OCI-LY7 (cell line): ENCODE results near the gene DMD. TPM values are rescaled to one million over a fixed set of nuclear protein-coding genes. Genes with fewer than 3 reads are reported as not detected.

Experiments used
- BruUV-seq: library from RNA; stranded (reverse); fragments of 400-500 nt; replicated peaks from 2 replicates; lab custom pipeline; 2021; lab: Mats Ljungman, UMichigan
- CTCF ChIA-PET: fragments of 300-600 bp; sonication (Branson Sonifier 250); formaldehyde crosslinking; loops from one replicate; lab custom pipeline; 2022; ENCODE audit warnings: antibody characterized with exemption; ENCODE audit not compliant: unreplicated experiment; lab: Charles Lee
- POLR2A ChIA-PET: fragments of 300-600 bp; sonication (Branson Sonifier 250); formaldehyde crosslinking; loops from one replicate; lab custom pipeline; 2022; ENCODE audit warnings: antibody characterized with exemption; lab: Charles Lee
- DNase-seq: peaks from one replicate; pipeline ENCODE4 v3.0.0-alpha.2; 2015; ENCODE audit warnings: low spot score
- H2AFZ ChIP-seq: fragments of 200-600 bp; sonication (generic), shearing (Covaris generic); 2 replicates; pipeline ENCODE4 v1.6.1; 2014; ENCODE audit warnings: mild to moderate bottlenecking, antibody characterized with exemption, low read length, moderate library complexity
- H3K27ac ChIP-seq: fragments of 200-600 bp; sonication (generic); 2 replicates; pipeline ENCODE4 v1.5.1; 2014; ENCODE audit warnings: mixed run types, low read depth, mild to moderate bottlenecking, moderate library complexity, low read length, inconsistent platforms; ENCODE audit not compliant: poor library complexity, severe bottlenecking
- H3K36me3 ChIP-seq: fragments of 200-600 bp; sonication (generic); 2 replicates; pipeline ENCODE4 v1.6.1; 2014; ENCODE audit warnings: mild to moderate bottlenecking, antibody characterized with exemption, low read length, moderate library complexity, mixed read lengths; ENCODE audit not compliant: insufficient read depth
- H3K4me1 ChIP-seq: fragments of 200-600 bp; sonication (generic); 2 replicates; pipeline ENCODE4 v1.5.1; 2014; ENCODE audit warnings: mild to moderate bottlenecking, low read length; ENCODE audit not compliant: insufficient read depth, poor library complexity, severe bottlenecking
- H3K4me2 ChIP-seq: fragments of 200-600 bp; sonication (generic); 2 replicates; pipeline ENCODE4 v1.6.1; 2014; ENCODE audit warnings: mild to moderate bottlenecking, low read length
- H3K4me3 ChIP-seq: fragments of 200-600 bp; sonication (generic); 2 replicates; pipeline ENCODE4 v1.5.1; 2014; ENCODE audit warnings: mild to moderate bottlenecking, low read depth, low read length; ENCODE audit not compliant: poor library complexity, severe bottlenecking
- H3K79me2 ChIP-seq: fragments of 200-600 bp; sonication (generic); 2 replicates; pipeline ENCODE4 v1.6.1; 2016; ENCODE audit warnings: low read depth, mild to moderate bottlenecking, low read length, moderate library complexity, mixed read lengths; ENCODE audit not compliant: insufficient read depth
- H3K9me2 ChIP-seq: fragments of 200-600 bp; sonication (generic); 2 replicates; pipeline ENCODE4 v1.6.1; 2016; ENCODE audit warnings: mild to moderate bottlenecking, low read length, mixed read lengths; ENCODE audit not compliant: insufficient read depth
- H3K9me3 ChIP-seq: fragments of 200-600 bp; sonication (generic); 2 replicates; pipeline ENCODE4 v1.6.1; 2014; ENCODE audit warnings: mild to moderate bottlenecking, mixed run types, low read length, mixed read lengths
- H4K20me1 ChIP-seq: fragments of 200-600 bp; sonication (generic); 2 replicates; pipeline ENCODE4 v1.6.1; 2014; ENCODE audit warnings: mild to moderate bottlenecking, antibody characterized with exemption, low read length, moderate library complexity, mixed read lengths; ENCODE audit not compliant: insufficient read depth
- EZH2phosphoT487 ChIP-seq: fragments of 200-600 bp; sonication (generic); IDR thresholded peaks from 2 replicates; pipeline ENCODE4 v1.6.1; 2018; ENCODE audit warnings: low read depth, borderline replicate concordance, mild to moderate bottlenecking, mixed run types, antibody characterized with exemption, low read length, moderate library complexity, mixed read lengths
- intact Hi-C: fragments of 100-400 bp; cut with micrococcal nuclease; formaldehyde crosslinking; loops from one replicate; pipeline ENCODE4 v1.10.0; 2022; ENCODE audit not compliant: unreplicated experiment
- total RNA-seq, 2 experiments: library from RNA; depleted of rRNA in 1 of 2; stranded (reverse); fragments of >200 nt in 1 of 2; shearing (Covaris generic) in 1 of 2; gene quantifications; 2 replicates each; pipeline ENCODE4 v1.2.3, GENCODE V29; 2014 to 2022
- TF ChIP-seq, protein P1 (sequence below): fragments of 200-600 bp; sonication (generic); conservative IDR thresholded peaks from 2 replicates; pipeline ENCODE4 v1.5.1; 2014; ENCODE audit warnings: mild to moderate bottlenecking, antibody characterized with exemption, low read length, moderate library complexity, mixed read lengths

DMD gene
- total RNA-seq, 2 experiments from 2014 or later: 20.5 to 61.4 TPM

DNA sequence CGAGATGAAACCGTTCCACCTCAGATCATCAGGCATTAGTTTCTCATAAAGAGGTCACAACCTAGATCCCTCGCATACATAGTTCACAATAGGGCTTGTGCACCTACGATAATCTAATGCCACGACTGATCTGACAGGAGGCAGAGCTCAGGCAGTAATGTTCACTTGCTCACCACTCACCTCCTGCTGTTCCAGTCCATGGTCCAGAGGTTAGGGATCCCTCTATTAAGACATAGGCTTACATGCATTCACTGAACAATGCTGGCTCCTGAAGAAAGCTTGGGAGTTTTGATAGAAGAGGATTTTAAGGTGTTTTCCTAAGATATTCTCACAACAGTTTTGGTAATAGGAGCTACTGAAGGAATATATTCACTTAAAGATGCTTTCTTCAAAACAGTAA is 1903.4 kb downstream of the DMD start:
- H3K9me2 ChIP-seq: no peaks in the 10 kb centered on the region
- intact Hi-C loops: no loop called here
- no peak overlapping the region for H2AFZ ChIP-seq
- no peak overlapping the region for H3K4me3 ChIP-seq
- no peak for TF ChIP-seq EZH2phosphoT487
- TF ChIP-seq, protein P1, sequence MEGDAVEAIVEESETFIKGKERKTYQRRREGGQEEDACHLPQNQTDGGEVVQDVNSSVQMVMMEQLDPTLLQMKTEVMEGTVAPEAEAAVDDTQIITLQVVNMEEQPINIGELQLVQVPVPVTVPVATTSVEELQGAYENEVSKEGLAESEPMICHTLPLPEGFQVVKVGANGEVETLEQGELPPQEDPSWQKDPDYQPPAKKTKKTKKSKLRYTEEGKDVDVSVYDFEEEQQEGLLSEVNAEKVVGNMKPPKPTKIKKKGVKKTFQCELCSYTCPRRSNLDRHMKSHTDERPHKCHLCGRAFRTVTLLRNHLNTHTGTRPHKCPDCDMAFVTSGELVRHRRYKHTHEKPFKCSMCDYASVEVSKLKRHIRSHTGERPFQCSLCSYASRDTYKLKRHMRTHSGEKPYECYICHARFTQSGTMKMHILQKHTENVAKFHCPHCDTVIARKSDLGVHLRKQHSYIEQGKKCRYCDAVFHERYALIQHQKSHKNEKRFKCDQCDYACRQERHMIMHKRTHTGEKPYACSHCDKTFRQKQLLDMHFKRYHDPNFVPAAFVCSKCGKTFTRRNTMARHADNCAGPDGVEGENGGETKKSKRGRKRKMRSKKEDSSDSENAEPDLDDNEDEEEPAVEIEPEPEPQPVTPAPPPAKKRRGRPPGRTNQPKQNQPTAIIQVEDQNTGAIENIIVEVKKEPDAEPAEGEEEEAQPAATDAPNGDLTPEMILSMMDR: no peak
- H3K9me3 ChIP-seq: no peaks in the 10 kb centered on the region
- H3K36me3 ChIP-seq: no peaks in the 10 kb centered on the region
- no peak overlapping the region for H3K27ac ChIP-seq
- ChIA-PET CTCF (no interaction called here), POLR2A (interaction anchor here (0.6 kb wide), 1 partner anchor 103 kb away, joined by 3 read pairs; no protein-coding TSS in a partner anchor)
- no peaks in the 10 kb centered on the region for H4K20me1 ChIP-seq
- no peak overlapping the region for H3K4me2 ChIP-seq
- DNase-seq: no peak
- no peaks in the 10 kb centered on the region for H3K4me1 ChIP-seq
- no peaks in the 10 kb centered on the region for H3K79me2 ChIP-seq
- no TSS peak for BruUV-seq

DNA sequence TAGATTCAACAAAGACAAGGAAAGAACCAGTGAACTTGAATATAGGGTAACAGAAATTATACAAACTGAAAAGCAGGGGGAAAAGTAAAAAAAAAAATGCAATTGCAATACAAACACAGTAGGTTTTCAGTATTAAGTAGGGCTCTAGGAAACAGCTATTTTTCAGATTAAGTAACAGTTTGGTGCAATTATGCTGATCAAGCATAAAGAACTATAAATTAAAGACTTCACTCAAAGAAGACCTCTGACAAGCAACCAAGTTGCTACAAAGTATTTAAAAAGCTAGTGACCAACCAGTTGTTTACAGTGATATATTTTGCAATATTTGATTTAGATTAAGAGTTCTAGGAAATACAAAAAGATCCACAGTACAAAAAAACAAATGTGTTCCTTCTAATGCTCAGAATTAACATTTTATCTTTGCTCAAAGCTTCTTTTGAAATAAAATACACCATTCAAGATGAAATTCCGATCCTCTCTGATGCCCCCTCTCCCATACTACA is 1908.7 kb downstream of the DMD start:
- H2AFZ ChIP-seq: no peak overlapping the region
- ChIA-PET CTCF (no interaction called here), POLR2A (interaction anchor here (0.6 to 1.1 kb wide), 4 partner anchors 13 to 29 kb away, joined by 3 to 5 read pairs (median 3); no protein-coding TSS in a partner anchor)
- no peaks in the 10 kb centered on the region for H3K79me2 ChIP-seq
- H3K4me2 ChIP-seq: no peak overlapping the region
- H3K36me3 ChIP-seq: no peaks in the 10 kb centered on the region
- no peaks in the 10 kb centered on the region for H3K9me3 ChIP-seq
- no peak overlapping the region for H3K27ac ChIP-seq
- H3K9me2 ChIP-seq: no peaks in the 10 kb centered on the region
- DNase-seq: no peak
- no TSS peak for BruUV-seq
- intact Hi-C loops: no loop called here
- TF ChIP-seq, protein P1: no peak
- no peak for TF ChIP-seq EZH2phosphoT487
- H3K4me3 ChIP-seq: no peak overlapping the region
- no peaks in the 10 kb centered on the region for H4K20me1 ChIP-seq
- H3K4me1 ChIP-seq: no peaks in the 10 kb centered on the region

DNA sequence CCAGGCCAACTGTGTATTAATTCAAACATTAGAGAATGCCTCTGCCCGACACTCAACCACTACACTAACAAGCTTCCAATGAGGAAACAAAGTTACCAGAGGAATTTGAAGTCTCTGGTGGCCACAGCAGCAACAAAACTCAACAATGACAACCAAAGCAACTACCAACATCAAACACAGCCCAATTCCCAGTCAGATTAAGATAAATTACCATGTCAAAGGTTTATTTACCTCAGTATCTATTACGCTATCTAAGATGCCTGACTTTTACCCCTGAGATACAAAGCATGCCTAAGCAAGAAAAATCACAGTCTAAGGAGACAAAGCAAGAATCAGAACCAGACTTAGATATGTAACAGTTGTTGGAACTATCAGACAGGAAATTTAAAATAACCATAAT is 1909.4 kb downstream of the DMD start:
- no peaks in the 10 kb centered on the region for H3K4me1 ChIP-seq
- H3K4me3 ChIP-seq: no peak overlapping the region
- ChIA-PET POLR2A (interaction anchor here (0.6 to 0.9 kb wide), 2 partner anchors 28 to 138 kb away, joined by 3 read pairs; no protein-coding TSS in a partner anchor), CTCF (no interaction called here)
- no peaks in the 10 kb centered on the region for H3K9me2 ChIP-seq
- H3K79me2 ChIP-seq: no peaks in the 10 kb centered on the region
- DNase-seq: no peak
- intact Hi-C loops: no loop called here
- no peaks in the 10 kb centered on the region for H3K9me3 ChIP-seq
- H4K20me1 ChIP-seq: no peaks in the 10 kb centered on the region
- H3K4me2 ChIP-seq: no peak overlapping the region
- no peaks in the 10 kb centered on the region for H3K36me3 ChIP-seq
- no peak overlapping the region for H3K27ac ChIP-seq
- no peak overlapping the region for H2AFZ ChIP-seq
- TF ChIP-seq, protein P1: no peak
- no peak for TF ChIP-seq EZH2phosphoT487
- no TSS peak for BruUV-seq
